ENCODE measurements around the gene RPS19. TPM values are rescaled to one million over a fixed set of nuclear protein-coding genes. Genes with fewer than 3 reads are reported as not detected.

RPS19 gene
- total RNA-seq, 2 donors from 2014 or later, result 454 to 832 TPM

DNA sequence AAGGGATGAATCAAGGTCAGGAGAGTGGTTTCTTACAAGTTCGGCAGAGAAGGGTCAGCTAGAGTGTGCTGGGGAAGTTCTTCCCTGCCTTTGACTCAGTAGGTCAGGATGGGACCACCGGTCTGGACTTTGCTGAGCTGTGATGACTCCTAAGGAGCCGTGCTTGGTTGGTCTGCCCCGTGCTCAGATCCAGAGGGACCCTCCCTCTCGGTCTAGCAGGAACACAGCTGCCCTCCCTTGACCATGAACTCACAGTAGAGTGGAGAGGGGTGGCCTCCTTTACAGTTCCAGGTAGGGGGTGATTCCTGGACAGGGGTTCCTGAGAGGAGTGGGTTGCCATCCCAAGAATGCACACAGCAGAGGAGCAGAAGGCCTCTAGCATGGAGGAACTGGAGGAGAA is 4.3 kb downstream of the RPS19 start:
- H3K9me3 ChIP-seq, result no peaks in the 10 kb centered on the region
- TF ChIP-seq POLR2A (IDR thresholded peaks at IDR 0.05), result no peak
- TF ChIP-seq, protein P1, sequence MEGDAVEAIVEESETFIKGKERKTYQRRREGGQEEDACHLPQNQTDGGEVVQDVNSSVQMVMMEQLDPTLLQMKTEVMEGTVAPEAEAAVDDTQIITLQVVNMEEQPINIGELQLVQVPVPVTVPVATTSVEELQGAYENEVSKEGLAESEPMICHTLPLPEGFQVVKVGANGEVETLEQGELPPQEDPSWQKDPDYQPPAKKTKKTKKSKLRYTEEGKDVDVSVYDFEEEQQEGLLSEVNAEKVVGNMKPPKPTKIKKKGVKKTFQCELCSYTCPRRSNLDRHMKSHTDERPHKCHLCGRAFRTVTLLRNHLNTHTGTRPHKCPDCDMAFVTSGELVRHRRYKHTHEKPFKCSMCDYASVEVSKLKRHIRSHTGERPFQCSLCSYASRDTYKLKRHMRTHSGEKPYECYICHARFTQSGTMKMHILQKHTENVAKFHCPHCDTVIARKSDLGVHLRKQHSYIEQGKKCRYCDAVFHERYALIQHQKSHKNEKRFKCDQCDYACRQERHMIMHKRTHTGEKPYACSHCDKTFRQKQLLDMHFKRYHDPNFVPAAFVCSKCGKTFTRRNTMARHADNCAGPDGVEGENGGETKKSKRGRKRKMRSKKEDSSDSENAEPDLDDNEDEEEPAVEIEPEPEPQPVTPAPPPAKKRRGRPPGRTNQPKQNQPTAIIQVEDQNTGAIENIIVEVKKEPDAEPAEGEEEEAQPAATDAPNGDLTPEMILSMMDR (IDR thresholded peaks at IDR 0.05), result no peak
- no peak for ATAC-seq
- peaks cover 11 to 15% of the 10 kb centered on the region in 2 donors for H3K36me3 ChIP-seq (replicated peaks in 1 of 2; ENCODE audit: insufficient read depth in 1 of 2, low read depth in 2 of 2)
- H3K4me3 ChIP-seq, result no peak overlapping the region
- DNase-seq, result no peak
- intact Hi-C loops (cut with DNase I), result no loop called here
- H3K27ac ChIP-seq, result no peak overlapping the region
- H3K27me3 ChIP-seq, result no peaks in the 10 kb centered on the region
- peaks cover 71% of the 10 kb centered on the region for H3K4me1 ChIP-seq
- 87 to 88% methylated on average over 5 of the region's 5 CpGs for WGBS, 2 donors

DNA sequence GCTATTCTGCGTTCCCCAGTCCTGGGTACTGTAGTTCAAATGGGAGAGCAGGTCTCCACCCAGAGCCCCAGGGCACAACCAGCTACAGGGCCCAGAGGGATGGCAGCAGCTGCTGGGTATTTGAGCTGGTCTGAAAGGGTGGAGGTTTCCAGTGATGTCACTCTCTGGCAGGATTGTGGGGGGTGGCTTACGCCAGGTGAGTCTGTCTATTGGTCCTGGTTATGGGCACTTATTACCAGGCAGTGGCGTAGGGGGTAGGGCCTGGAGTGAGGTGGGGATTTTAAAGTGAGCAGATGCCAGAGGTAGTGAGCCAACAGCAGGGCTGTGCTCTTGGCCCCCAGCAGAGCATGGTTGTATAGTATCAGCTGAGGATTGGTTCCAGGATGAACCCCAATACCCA is 6.2 kb downstream of the RPS19 start:
- ATAC-seq, result peak; percentile 20
- no peak for DNase-seq
- Histone ChIP-seq H3K4me1 (peaks cover 64% of the 10 kb centered on the region), H3K36me3 (replicated peaks in 1 of 2; ENCODE audit: insufficient read depth in 1 of 2, low read depth in 2 of 2) (peaks cover 18 to 26% of the 10 kb centered on the region in 2 donors), H3K9me3 (no peaks in the 10 kb centered on the region), H3K27ac (no peak overlapping the region), H3K4me3 (no peak overlapping the region), H3K27me3 (no peaks in the 10 kb centered on the region)
- 92 to 100% methylated on average over 3 of the region's 3 CpGs for WGBS, 2 donors
- TF ChIP-seq, protein P1 (IDR thresholded peaks at IDR 0.05), result no peak
- TF ChIP-seq POLR2A (IDR thresholded peaks at IDR 0.05), result no peak
- intact Hi-C loops (cut with DNase I), result no loop called here

DNA sequence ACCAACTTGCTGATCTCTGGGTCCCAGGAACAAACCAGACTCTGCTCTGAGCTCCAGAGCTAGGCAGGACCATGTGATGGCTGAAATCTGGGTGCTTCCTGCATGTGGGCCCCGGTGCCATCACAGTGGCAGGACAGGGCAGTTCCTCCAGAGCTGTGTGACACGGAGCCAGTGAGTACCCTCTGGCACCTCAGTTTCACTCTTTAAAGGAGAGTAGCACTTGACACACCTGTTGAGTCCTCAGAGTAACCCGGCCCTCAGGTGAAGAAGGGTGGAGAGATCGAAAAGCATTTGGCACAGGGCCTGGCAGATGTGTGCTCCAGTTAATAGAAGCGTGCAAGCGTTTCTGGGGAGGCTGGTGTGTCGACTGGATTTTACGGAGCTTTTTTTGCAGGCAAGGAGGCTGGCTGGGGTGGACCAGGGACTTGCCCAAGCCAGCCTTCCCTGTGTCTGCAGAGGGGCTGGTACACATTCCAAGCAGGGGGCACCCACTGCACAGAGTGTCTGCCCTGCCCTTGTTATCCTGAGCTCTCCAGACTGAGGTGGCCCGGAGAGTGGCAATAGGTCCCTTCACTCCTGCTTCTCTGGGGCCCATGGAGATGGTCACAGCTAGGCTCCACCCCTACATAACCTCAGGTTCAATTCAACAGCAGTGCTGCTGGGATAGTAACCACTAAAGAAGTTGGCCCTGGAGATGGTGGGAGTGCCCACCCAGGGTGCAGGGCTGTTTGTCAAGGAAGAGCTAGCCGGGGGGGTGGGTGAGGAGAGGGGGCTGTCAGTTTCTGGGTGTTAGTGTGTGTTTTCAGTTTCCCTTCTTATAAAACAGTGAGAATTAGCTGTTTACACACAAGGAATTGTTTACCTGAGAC is 8.3 kb downstream of the RPS19 start:
- no peak for ATAC-seq
- Histone ChIP-seq H3K27ac (no peak overlapping the region), H3K4me3 (no peak overlapping the region), H3K36me3 (replicated peaks in 1 of 2; ENCODE audit: insufficient read depth in 1 of 2, low read depth in 2 of 2) (peaks cover 20 to 23% of the 10 kb centered on the region in 2 donors), H3K4me1 (peaks cover 49% of the 10 kb centered on the region), H3K9me3 (no peaks in the 10 kb centered on the region), H3K27me3 (no peaks in the 10 kb centered on the region)
- TF ChIP-seq POLR2A (IDR thresholded peaks at IDR 0.05), result no peak
- TF ChIP-seq, protein P1 (IDR thresholded peaks at IDR 0.05), result no peak
- DNase-seq, result no peak
- intact Hi-C loops (cut with DNase I), result no loop called here
- 46 to 50% methylated on average over 6 to 10 of the region's 10 CpGs for WGBS, 2 donors

DNA sequence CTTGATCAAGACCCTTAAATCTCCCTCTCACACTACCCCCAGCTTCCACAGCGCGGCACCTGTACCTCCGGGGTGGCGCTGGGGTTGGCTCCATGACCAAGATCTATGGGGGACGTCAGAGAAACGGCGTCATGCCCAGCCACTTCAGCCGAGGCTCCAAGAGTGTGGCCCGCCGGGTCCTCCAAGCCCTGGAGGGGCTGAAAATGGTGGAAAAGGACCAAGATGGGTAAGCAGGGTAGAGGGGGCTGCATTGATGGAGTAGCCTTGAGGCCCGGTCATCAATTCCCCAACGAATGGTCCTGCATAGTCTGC is 8.9 kb downstream of the RPS19 start:
- DNase-seq (no peak), ATAC-seq (no peak)
- Histone ChIP-seq H3K4me1 (peaks cover 47% of the 10 kb centered on the region), H3K9me3 (no peaks in the 10 kb centered on the region), H3K4me3 (no peak overlapping the region), H3K27ac (no peak overlapping the region), H3K27me3 (no peaks in the 10 kb centered on the region), H3K36me3 (replicated peaks in 1 of 2; ENCODE audit: insufficient read depth in 1 of 2, low read depth in 2 of 2) (peaks cover 19 to 22% of the 10 kb centered on the region in 2 donors)
- intact Hi-C loops (cut with DNase I), result no loop called here
- TF ChIP-seq POLR2A (IDR thresholded peaks at IDR 0.05), result no peak
- TF ChIP-seq, protein P1 (IDR thresholded peaks at IDR 0.05), result no peak
- WGBS, 2 donors, result 76 to 87% methylated on average over 10 to 12 of the region's 12 CpGs
